Spleen (tissue), 3 donors: Measurements from ENCODE around the gene PDE8B.

Source experiments
- POLR2A ChIP-seq, 3 donors: fragments of 450-650 bp; IDR thresholded peaks; one replicate each; pipeline ENCODE4 v1.5.1; 2017; ENCODE audit warnings: antibody characterized with exemption in 3 of 3, mild to moderate bottlenecking in 1 of 3
- POLR2AphosphoS5 ChIP-seq, 3 donors: sonication (generic); formaldehyde crosslinking; IDR thresholded peaks; one replicate each; pipeline ENCODE4 v1.5.1; 2017; ENCODE audit warnings: antibody characterized with exemption in 3 of 3

- TF ChIP-seq POLR2A (IDR thresholded peaks at IDR 0.05) (no peak), POLR2AphosphoS5 (IDR thresholded peaks at IDR 0.05) (no peak)
These were observed 91.0 kb downstream of the PDE8B start for GRCh38 chr5:77301447-77301883.
